Measurements from ENCODE around the gene IFT81.

GRCh38 chr12:110234755-110235154 is 110.6 kb downstream of the IFT81 start:
- no peak for TF ChIP-seq POLR2A (IDR thresholded peaks at IDR 0.05; ENCODE audit: borderline replicate concordance, extremely low read depth, insufficient read depth, insufficient read length)
- TF ChIP-seq FOSL1 (IDR thresholded peaks at IDR 0.05; ENCODE audit: low read depth), result no peak
- no peak for TF ChIP-seq EZH2phosphoT487 (IDR thresholded peaks at IDR 0.05; ENCODE audit: borderline replicate concordance)
- no peak for TF ChIP-seq EZH2 (IDR thresholded peaks at IDR 0.05)
- TF ChIP-seq MAX (IDR thresholded peaks at IDR 0.05), result no peak
- TF ChIP-seq, protein P1, sequence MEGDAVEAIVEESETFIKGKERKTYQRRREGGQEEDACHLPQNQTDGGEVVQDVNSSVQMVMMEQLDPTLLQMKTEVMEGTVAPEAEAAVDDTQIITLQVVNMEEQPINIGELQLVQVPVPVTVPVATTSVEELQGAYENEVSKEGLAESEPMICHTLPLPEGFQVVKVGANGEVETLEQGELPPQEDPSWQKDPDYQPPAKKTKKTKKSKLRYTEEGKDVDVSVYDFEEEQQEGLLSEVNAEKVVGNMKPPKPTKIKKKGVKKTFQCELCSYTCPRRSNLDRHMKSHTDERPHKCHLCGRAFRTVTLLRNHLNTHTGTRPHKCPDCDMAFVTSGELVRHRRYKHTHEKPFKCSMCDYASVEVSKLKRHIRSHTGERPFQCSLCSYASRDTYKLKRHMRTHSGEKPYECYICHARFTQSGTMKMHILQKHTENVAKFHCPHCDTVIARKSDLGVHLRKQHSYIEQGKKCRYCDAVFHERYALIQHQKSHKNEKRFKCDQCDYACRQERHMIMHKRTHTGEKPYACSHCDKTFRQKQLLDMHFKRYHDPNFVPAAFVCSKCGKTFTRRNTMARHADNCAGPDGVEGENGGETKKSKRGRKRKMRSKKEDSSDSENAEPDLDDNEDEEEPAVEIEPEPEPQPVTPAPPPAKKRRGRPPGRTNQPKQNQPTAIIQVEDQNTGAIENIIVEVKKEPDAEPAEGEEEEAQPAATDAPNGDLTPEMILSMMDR (IDR thresholded peaks at IDR 0.05 in 2 of 3, conservative IDR thresholded peaks at IDR 0.05 in 1 of 3; ENCODE audit: borderline replicate concordance in 1 of 3, insufficient read depth in 1 of 3, low read depth in 2 of 3, low read length in 2 of 3), result no peak
- no peak for TF ChIP-seq POLR2AphosphoS5 (IDR thresholded peaks at IDR 0.05; ENCODE audit: low read depth, low read length)
- no peak for TF ChIP-seq RAD21 (IDR thresholded peaks at IDR 0.05; ENCODE audit: low read depth)
- no peak for TF ChIP-seq SIN3A (IDR thresholded peaks at IDR 0.05; ENCODE audit: low read depth)
- no peak for TF ChIP-seq ELF1 (IDR thresholded peaks at IDR 0.05; ENCODE audit: borderline replicate concordance, low read depth)
- TF ChIP-seq REST (IDR thresholded peaks at IDR 0.05; ENCODE audit: low read depth), result no peak

Data from HCT116 (cell line).